ENCODE measurements around the gene TAF4B. TPM values are rescaled to one million over a fixed set of nuclear protein-coding genes. Genes with fewer than 3 reads are reported as not detected.

Gene TAF4B
- polyA plus RNA-seq, 1 of the 3 experiments (the other 2 are of a cell fraction), result 1.3 TPM

DNA sequence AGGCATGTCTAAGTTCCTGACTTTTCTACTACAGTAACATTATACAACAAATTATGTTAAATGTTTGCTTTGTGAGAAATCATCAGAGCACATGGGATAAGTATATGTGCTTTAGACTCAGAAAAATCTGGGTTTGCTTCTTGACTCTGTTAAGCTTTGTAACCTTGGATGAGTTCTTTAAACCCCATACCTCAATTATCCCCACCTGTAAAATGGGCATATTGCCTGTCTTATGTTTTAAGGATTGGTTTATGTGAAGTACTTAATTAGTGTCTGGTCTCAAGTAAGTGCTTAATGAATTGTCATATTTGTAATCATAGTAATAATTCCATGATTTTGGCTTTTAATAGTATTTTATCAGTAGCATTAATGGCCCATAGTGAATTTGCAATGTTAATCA lies 135.8 kb downstream of the TAF4B start:
- CTCF ChIA-PET, result no interaction called here

More for the DNA sequence above, 135.8 kb downstream of the TAF4B start:
- Histone ChIP-seq H3K4me2 (no peak overlapping the region), H2AFZ (ENCODE audit: low read depth) (no peak overlapping the region), H4K20me1 (ENCODE audit: insufficient read depth) (no peaks in the 10 kb centered on the region), H3K9me3 (no peaks in the 10 kb centered on the region), H3K27ac (ENCODE audit: low read depth in 2 of 2, low read length in 1 of 2) (no peak overlapping the region), H3K9me2 (no peaks in the 10 kb centered on the region), H3K9ac (no peak overlapping the region), H3K4me3 (ENCODE audit: low read depth in 2 of 2, low read length in 1 of 2) (no peak overlapping the region), H3K27me3 (ENCODE audit: insufficient read depth) (no peaks in the 10 kb centered on the region), H3K4me1 (ENCODE audit: control insufficient read depth in 1 of 2, insufficient read depth in 2 of 2, low read depth in 1 of 2, low read length in 1 of 2) (no peaks in the 10 kb centered on the region), H3K36me3 (replicated peaks in 1 of 2; ENCODE audit: control insufficient read depth in 1 of 2, insufficient read depth in 2 of 2, low read length in 1 of 2) (no peaks in the 10 kb centered on the region), H3K79me2 (ENCODE audit: insufficient read depth) (no peaks in the 10 kb centered on the region), H3F3A (replicated peaks; ENCODE audit: insufficient read depth) (peaks cover 3% of the 10 kb centered on the region)
- DNase-seq, result no peak
- no peak for TF ChIP-seq MXI1 (IDR thresholded peaks at IDR 0.05; ENCODE audit: low read depth, low read length)
- TF ChIP-seq SMC3 (IDR thresholded peaks at IDR 0.05; ENCODE audit: low read depth, low read length), result no peak
- no peak for TF ChIP-seq RFX5 (IDR thresholded peaks at IDR 0.05; ENCODE audit: low read length)
- TF ChIP-seq TEAD4 (IDR thresholded peaks at IDR 0.05; ENCODE audit: borderline replicate concordance, insufficient read depth), result no peak
- TF ChIP-seq MEF2A (IDR thresholded peaks at IDR 0.05; ENCODE audit: borderline replicate concordance, low read depth), result no peak
- no peak for TF ChIP-seq PBX3 (IDR thresholded peaks at IDR 0.05)
- no peak for TF ChIP-seq ZBTB33 (IDR thresholded peaks at IDR 0.05; ENCODE audit: borderline replicate concordance, low read depth)
- TF ChIP-seq POLR2AphosphoS5 (IDR thresholded peaks at IDR 0.05; ENCODE audit: low read depth, low read length), result no peak
- TF ChIP-seq GATA2 (CRISPR knock-in tag; IDR thresholded peaks at IDR 0.05), result no peak
- TF ChIP-seq TCF12 (IDR thresholded peaks at IDR 0.05), result no peak
- TF ChIP-seq YY1 (IDR thresholded peaks at IDR 0.05; ENCODE audit: low read depth), result no peak
- TF ChIP-seq ELF1 (IDR thresholded peaks at IDR 0.05), result no peak
- TF ChIP-seq, protein P1, sequence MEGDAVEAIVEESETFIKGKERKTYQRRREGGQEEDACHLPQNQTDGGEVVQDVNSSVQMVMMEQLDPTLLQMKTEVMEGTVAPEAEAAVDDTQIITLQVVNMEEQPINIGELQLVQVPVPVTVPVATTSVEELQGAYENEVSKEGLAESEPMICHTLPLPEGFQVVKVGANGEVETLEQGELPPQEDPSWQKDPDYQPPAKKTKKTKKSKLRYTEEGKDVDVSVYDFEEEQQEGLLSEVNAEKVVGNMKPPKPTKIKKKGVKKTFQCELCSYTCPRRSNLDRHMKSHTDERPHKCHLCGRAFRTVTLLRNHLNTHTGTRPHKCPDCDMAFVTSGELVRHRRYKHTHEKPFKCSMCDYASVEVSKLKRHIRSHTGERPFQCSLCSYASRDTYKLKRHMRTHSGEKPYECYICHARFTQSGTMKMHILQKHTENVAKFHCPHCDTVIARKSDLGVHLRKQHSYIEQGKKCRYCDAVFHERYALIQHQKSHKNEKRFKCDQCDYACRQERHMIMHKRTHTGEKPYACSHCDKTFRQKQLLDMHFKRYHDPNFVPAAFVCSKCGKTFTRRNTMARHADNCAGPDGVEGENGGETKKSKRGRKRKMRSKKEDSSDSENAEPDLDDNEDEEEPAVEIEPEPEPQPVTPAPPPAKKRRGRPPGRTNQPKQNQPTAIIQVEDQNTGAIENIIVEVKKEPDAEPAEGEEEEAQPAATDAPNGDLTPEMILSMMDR (IDR thresholded peaks at IDR 0.05), result no peak
- no peak for TF ChIP-seq FOXJ3 (CRISPR knock-in tag; IDR thresholded peaks at IDR 0.05)
- no peak for TF ChIP-seq TAF1 (IDR thresholded peaks at IDR 0.05; ENCODE audit: borderline replicate concordance, low read depth, low read length)
- no peak for TF ChIP-seq RAD21 (IDR thresholded peaks at IDR 0.05; ENCODE audit: low read length)
- POLR2A ChIA-PET, result no interaction called here

Measured in SK-N-SH (cell line).